SK-N-SH (cell line): Measurements from ENCODE around the gene ZNF512B.

Experiments used
- CTCF ChIP-seq: fragments of 200-600 bp; sonication (generic); IDR thresholded peaks from 2 replicates; pipeline ENCODE4 v1.6.1; 2017; ENCODE audit warnings: antibody characterized with exemption, mild to moderate bottlenecking, moderate library complexity
- EZH2phosphoT487 ChIP-seq: fragments of 200-600 bp; sonication (generic); IDR thresholded peaks from 2 replicates; pipeline ENCODE4 v1.6.1; 2017; ENCODE audit warnings: low read depth, mixed run types, mild to moderate bottlenecking, antibody characterized with exemption, moderate library complexity, borderline replicate concordance
- FOXM1 ChIP-seq: IDR thresholded peaks from 2 replicates; pipeline ENCODE4 v1.4.0; 2012; ENCODE audit warnings: low read depth, mild to moderate bottlenecking
- JUND ChIP-seq: IDR thresholded peaks from 2 replicates; pipeline ENCODE4 v1.4.0; 2012
- MAX ChIP-seq: IDR thresholded peaks from 2 replicates; pipeline ENCODE4 v1.4.0; 2012; ENCODE audit warnings: low read depth
- MEF2A ChIP-seq: IDR thresholded peaks from 2 replicates; pipeline ENCODE4 v1.4.0; 2012; ENCODE audit warnings: low read depth, borderline replicate concordance
- NFIC ChIP-seq: IDR thresholded peaks from 2 replicates; pipeline ENCODE4 v1.4.0; 2012; ENCODE audit warnings: borderline replicate concordance
- POLR2AphosphoS5 ChIP-seq: IDR thresholded peaks from 2 replicates; pipeline ENCODE4 v1.6.1; 2012; ENCODE audit warnings: low read depth, low read length
- RAD21 ChIP-seq: IDR thresholded peaks from 2 replicates; pipeline ENCODE4 v1.6.1; 2012; ENCODE audit warnings: mild to moderate bottlenecking, low read length
- REST ChIP-seq: IDR thresholded peaks from 2 replicates; pipeline ENCODE4 v1.6.1; 2012; ENCODE audit warnings: mild to moderate bottlenecking, low read depth, low read length, moderate library complexity
- SIN3A ChIP-seq: IDR thresholded peaks from 2 replicates; pipeline ENCODE4 v1.6.1; 2012; ENCODE audit warnings: low read depth, mild to moderate bottlenecking, low read length, moderate library complexity, borderline replicate concordance
- SMC3 ChIP-seq: IDR thresholded peaks from 2 replicates; pipeline ENCODE4 v1.6.1; 2012; ENCODE audit warnings: low read depth, low read length, improper control_type of control experiment
- USF2 ChIP-seq: fragments of 150-350 bp; IDR thresholded peaks from 2 replicates; pipeline ENCODE4 v1.6.1; 2017; ENCODE audit warnings: antibody characterized with exemption, low read length, low read depth, borderline replicate concordance
- TF ChIP-seq, protein P1 (sequence below): IDR thresholded peaks from 2 replicates; pipeline ENCODE4 v1.4.0; 2012; ENCODE audit warnings: low read depth, borderline replicate concordance

- no peak for TF ChIP-seq SMC3
- TF ChIP-seq MAX: no peak
- TF ChIP-seq JUND: no peak
- TF ChIP-seq CTCF: no peak
- TF ChIP-seq REST: no peak
- no peak for TF ChIP-seq USF2
- TF ChIP-seq MEF2A: no peak
- TF ChIP-seq, protein P1, sequence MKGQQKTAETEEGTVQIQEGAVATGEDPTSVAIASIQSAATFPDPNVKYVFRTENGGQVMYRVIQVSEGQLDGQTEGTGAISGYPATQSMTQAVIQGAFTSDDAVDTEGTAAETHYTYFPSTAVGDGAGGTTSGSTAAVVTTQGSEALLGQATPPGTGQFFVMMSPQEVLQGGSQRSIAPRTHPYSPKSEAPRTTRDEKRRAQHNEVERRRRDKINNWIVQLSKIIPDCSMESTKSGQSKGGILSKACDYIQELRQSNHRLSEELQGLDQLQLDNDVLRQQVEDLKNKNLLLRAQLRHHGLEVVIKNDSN: no peak
- TF ChIP-seq RAD21: no peak
- TF ChIP-seq POLR2AphosphoS5: no peak
- no peak for TF ChIP-seq EZH2phosphoT487
- no peak for TF ChIP-seq FOXM1
- no peak for TF ChIP-seq NFIC
- TF ChIP-seq SIN3A: no peak
Observed at GRCh38 chr20:63945921-63946920, 23.5 kb downstream of the ZNF512B start.
